NCI-H146 treated with DMSO at 0.1 percent for 48 hours (cell line): ENCODE data around the gene CGNL1.
A peak's percentile ranks its signal among the peaks of the same experiment; 100 is the strongest.

Experiments
- DNase-seq: peaks from one replicate; lab custom pipeline; 2025; ENCODE audit not compliant: unreplicated experiment; lab: John Stamatoyannopoulos, UW

The CGNL1 gene

GRCh38 chr15:57385923-57386390, 9.7 kb downstream of the CGNL1 start:
- no peak for DNase-seq

- no peak for DNase-seq
These were observed 10.7 kb downstream of the CGNL1 start for GRCh38 chr15:57386976-57387375.

- DNase-seq = peak; percentile 26
These were observed 11.3 kb downstream of the CGNL1 start for GRCh38 chr15:57387564-57388076.

GRCh38 chr15:57388464-57388863, 12.2 kb downstream of the CGNL1 start:
- no peak for DNase-seq

GRCh38 chr15:57389991-57390390, 13.7 kb downstream of the CGNL1 start:
- DNase-seq = no peak

- no peak for DNase-seq
These were observed 14.3 kb downstream of the CGNL1 start for GRCh38 chr15:57390583-57390982.

- no peak for DNase-seq
These were observed 15.2 kb downstream of the CGNL1 start for GRCh38 chr15:57391537-57391936.

GRCh38 chr15:57393061-57393460, 16.8 kb downstream of the CGNL1 start:
- no peak for DNase-seq

GRCh38 chr15:57395292-57395691, 19.0 kb downstream of the CGNL1 start:
- no peak for DNase-seq

- no peak for DNase-seq
These were observed 22.0 kb downstream of the CGNL1 start for GRCh38 chr15:57398336-57398735.

GRCh38 chr15:57401546-57401945, 25.2 kb downstream of the CGNL1 start:
- DNase-seq = no peak

- DNase-seq = no peak
These were observed 26.7 kb downstream of the CGNL1 start for GRCh38 chr15:57403017-57403416.

GRCh38 chr15:57403566-57404325, 27.4 kb downstream of the CGNL1 start:
- no peak for DNase-seq

- DNase-seq = no peak
These were observed 28.8 kb downstream of the CGNL1 start for GRCh38 chr15:57405133-57405532.

GRCh38 chr15:57406062-57406772, 29.9 kb downstream of the CGNL1 start:
- no peak for DNase-seq

- DNase-seq = no peak
These were observed 34.1 kb downstream of the CGNL1 start for GRCh38 chr15:57410373-57410772.

- DNase-seq = peak; percentile 43
These were observed 35.9 kb downstream of the CGNL1 start for GRCh38 chr15:57411945-57412768.

- DNase-seq = no peak
These were observed 39.3 kb downstream of the CGNL1 start for GRCh38 chr15:57415602-57416001.

- DNase-seq = no peak
These were observed 42.3 kb downstream of the CGNL1 start for GRCh38 chr15:57418635-57419034.

- no peak for DNase-seq
These were observed 43.0 kb downstream of the CGNL1 start for GRCh38 chr15:57419335-57419734.

GRCh38 chr15:57421110-57421509, 44.8 kb downstream of the CGNL1 start:
- DNase-seq = no peak
